Stimulated activated CD4-positive, alpha-beta T cell treated with anti-CD3 and anti-CD28 coated beads, Interleukin-2, amount 100 ng/mL, for 24 hours (primary cell): Measurements from ENCODE around the gene CNTNAP5.

Source experiments
- DNase-seq, 2 donors: peaks; one replicate each; pipeline ENCODE4 v3.0.0-alpha.2; 2020

The CNTNAP5 gene

DNA sequence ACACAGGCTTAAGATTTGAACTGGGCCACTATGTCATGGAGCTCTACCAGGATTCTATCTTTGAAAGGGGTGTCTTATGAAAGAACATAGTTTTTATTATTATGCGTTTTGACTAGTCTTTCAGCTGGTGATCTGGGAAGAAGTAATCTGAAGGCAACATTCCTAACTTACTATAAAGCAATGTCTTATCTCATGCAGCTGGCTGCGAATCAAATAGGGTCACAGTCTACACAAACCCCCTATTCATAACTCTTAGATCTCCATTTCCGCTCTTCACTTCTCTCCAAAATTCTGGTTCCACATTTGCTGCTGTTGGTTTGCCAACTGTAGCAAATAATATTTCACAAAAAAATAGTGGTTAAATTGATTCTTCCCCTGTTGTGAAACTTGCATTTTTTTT lies 813.3 kb downstream of the CNTNAP5 start:
- DNase-seq: no peak

DNA sequence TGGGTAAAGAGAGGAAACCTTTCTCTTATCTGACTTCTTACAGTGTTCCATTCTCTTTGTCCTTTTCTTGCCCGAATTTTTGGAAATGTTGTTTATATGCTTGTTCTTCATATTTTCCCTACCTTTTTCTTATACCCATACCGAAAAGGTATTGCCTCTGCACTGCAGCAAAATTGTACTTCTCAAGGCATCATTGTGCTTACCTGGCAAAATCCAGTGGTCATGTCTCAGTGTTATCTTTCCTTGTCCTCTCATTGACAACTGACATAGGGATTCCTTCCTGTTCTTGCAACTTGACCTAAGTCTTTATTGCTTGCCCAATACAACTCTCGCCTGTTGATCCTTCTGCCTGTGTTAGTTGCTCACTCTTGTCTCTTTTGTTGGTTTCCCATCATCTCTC lies 842.2 kb downstream of the CNTNAP5 start:
- no peak for DNase-seq

DNA sequence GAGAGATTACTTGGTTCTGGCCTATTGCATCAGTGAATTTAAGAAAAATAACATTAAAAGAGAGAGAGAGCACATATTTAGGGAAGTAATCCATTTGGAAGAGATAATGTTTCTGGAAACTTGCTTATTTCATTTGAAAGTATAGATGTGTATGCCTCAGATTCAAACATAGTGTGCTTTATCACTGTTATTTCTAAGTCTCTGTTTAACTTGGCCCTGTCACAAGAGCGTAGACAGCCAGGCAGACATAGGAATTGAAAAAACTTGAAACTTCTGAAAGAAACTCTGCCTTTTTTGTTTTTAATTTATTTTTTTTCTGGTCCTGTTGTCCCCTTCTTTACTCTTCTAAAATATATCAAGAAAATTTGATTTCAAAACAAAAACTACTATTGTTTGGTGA lies 849.1 kb downstream of the CNTNAP5 start:
- DNase-seq: no peak

DNA sequence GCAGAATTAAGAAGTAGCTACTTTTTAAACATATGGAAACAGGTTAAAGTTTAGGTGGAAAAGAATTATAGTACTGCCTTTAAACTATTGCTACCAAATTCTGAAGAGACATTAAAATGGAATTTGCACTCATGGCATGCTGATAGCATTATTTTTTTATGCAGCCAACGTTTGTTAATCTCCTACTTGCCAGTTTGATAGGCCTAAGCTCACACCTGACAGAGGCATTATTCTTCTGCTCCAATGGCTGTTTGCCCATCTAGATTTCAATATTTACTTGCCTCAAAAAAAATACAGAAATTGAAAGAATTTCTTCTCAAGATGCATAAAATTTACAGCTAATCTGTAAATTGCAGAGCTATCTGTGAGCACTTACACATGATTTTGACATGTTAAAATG lies 849.6 kb downstream of the CNTNAP5 start:
- DNase-seq: no peak

DNA sequence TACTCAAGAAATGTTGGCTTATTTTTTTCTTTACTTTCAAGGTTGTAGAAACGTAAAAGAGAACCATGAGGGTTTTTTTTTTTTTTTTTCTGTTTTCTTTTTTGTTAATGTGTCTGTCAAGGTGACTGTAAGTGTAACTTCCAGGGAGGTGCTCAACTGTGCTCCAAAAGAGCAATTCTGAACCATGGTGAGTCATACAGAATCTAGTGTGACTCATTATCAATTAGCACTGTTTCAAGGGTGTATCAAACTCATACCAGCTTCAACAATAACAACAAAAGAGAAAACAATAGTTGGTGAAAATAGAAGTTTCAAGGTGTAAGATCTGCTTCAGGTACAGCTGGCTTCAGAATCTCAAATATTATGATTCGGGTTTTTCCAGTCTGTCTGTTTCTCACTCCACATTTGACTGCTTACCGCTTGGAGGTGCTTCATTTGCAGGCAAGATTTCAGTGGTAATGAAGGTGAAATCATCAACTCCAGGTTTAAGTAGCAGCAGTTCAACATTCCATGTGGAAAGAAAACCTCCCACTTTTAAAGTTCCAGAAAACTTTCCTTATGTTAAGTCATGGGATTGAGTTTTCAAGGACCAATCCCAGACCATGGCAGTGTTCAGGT lies 850.6 kb downstream of the CNTNAP5 start:
- no peak for DNase-seq

DNA sequence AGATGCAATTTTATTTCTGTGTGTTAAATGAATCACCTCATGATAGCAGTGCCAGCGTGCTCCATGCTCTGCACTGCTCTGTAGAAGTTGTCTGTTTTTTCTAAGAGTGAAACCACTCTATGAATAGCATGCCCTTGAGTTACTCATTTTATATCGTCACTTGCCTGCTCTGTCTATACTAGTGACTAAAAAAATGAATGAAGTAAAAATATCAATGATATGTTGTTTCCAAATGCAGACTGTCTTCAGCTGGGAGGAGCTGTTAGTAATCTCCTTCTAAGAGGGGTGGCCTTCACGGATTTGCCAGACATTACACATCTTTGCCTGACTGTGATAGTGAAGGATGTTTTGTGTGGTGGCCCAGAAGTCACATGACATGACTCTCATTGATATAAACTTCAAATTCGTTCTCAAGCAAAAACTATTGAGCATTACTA lies 852.1 kb downstream of the CNTNAP5 start:
- DNase-seq: no peak

DNA sequence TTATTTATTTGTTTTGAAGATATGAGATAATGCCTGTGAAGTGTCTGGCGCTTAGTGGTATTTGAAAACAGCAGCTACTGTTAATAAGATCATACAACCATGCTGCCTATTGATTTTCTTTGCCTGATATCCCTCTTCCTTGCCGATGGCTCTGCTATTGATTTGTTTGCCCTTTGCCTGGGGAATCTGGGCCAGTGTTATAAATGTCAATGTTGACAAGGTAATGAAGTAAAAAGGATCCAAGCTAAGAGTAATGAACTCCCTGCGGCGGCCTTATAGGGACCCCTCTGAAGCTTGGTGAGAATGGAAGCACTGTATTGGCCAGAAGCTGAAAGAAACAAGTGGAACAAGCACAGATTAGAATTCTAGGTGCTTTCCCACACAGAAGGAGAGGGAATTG lies 854.6 kb downstream of the CNTNAP5 start:
- DNase-seq: no peak

DNA sequence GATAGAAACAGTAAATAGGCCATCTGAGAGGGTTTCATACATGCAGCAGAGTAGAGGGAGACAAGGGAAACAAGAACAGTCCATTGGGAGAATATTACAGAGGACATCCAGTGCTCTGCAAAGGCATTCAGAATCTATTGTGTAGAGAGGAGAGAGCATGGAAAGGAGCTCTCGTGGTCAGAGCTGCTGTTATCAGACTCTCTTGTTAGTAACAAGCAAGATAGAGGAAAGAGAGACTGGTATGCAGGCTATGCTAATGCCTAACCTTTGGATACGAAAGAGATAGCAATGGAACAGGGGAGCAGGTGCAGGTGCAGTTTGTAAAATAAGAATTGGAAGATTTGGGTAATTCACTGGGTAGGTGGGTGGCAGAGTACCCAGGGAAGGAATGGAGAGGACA lies 855.9 kb downstream of the CNTNAP5 start:
- DNase-seq: no peak

DNA sequence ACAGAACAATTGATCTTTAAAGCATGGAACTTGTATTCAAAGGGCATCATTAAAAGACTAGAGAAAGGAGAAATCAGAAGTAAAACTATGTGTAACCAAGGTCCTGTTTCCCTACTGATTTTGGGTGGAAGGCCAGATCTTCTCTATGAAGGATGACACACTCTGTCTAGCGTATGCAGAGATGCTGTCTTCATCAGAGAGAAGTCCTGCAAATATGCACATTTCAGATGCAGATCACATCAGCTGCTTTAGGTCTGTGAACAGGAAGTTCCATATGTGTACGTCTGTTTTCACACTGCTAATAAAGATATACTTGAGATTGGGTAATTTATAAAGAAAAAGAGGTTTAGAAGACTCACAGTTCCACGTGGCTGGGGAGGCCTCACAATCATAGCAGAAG lies 857.3 kb downstream of the CNTNAP5 start:
- no peak for DNase-seq

DNA sequence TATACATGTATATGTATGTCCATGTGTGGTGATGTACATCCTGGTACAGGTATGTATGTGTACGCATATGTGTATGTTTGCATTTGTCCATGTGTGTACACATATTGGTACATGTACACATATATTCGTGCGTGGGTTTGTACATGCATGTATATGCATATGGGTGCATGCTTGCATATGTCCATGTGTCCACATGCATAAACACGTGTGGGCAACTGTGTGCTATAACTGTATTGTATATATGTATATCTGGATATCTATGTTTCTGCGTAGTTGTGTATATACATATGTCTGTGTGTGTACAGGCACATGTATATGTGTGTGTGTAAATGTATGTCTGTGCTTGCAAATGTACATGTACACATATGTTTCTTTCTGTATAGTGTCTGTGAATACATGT lies 858.5 kb downstream of the CNTNAP5 start:
- DNase-seq: no peak

DNA sequence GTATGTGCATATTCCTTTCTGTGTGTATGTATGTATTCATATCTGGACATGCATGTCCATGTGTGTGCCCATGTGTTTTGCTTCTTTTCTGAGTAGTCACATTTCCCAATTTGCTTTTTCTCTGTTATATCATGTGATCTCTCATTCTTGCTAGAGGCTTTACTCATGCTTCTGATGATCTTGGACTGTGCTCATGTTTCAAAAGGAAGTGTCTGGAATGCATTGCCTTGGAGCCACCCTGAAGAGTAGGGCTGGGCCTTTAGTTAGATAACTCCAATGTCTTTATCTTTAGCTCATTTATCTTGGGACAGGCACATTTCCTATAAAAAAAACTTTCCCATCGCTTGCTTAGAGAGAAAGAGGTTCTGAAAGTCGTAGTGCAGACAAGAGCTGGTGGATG lies 859.2 kb downstream of the CNTNAP5 start:
- DNase-seq: no peak

DNA sequence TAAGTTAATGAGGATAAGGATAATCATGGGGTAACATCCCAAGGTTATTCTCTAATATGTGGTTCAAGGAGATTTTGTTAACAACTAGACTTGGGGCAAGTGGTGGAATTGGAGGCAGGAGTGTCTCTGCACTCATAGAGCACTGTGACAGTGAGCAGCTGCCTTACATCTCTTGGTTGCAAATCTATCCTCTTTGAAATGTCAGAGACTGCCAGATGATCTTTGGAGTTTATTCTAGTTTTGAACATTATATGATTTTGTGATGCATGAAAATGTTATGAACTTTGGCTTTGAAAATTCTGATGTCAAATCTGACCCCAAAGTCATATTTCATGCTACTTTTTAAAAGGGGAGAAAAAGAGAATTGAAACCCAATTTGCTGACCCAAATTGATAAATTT lies 861.1 kb downstream of the CNTNAP5 start:
- no peak for DNase-seq

DNA sequence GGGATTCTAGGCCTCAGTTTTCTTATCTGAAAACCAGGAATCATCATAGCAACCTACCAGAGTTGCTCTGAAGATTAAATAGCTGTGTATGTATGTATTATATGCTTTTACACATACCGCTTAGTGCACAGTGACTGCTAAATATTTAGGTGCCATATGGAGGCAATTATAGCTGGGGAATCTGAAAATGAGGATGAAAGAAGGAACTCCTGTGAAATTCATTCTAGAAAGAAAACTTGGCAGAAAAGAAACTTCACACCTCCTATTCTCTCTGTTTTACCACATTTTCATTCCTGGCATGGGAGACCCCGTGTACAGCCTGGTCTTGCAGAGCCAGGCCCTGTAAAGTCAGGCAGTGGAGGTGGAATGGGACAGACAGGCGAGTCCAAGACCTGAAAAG lies 862.4 kb downstream of the CNTNAP5 start:
- no peak for DNase-seq

DNA sequence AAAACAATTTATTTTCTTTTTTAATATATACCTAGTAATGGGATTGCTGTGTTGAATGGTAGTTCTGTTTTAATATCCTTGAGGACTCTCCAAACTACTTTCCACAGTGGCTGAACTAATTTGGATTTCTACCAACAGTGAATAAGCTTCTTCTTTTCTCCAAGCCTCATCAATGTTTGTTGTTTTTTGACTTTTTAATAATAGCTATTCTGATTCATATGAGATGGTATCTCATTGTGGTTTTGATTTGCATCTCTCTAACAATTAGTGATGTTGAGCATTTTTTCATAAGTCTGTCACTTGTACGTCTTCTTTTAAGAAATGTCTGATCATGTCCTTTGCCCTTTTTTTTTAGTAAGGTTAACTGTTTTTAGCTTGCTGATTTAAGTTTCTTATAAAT lies 863.3 kb downstream of the CNTNAP5 start:
- no peak for DNase-seq

DNA sequence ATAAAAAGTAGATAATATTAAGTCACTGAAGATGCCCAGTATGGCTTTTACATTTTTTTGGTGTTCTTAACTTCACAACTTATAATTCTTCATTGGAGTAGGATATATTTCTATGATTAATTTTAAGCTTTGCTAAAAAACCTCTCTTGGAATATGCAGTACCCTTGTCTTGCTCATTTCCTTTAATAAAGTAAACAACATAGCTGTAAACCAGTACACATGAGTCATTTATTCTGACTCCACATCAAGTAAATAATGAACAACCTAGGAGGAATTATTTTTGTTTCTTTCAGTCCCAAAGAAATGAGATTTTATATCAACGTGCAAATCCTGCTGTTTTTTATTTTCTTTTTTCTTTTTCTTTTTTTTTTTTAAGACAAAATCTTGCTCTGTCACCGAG lies 869.1 kb downstream of the CNTNAP5 start:
- no peak for DNase-seq

DNA sequence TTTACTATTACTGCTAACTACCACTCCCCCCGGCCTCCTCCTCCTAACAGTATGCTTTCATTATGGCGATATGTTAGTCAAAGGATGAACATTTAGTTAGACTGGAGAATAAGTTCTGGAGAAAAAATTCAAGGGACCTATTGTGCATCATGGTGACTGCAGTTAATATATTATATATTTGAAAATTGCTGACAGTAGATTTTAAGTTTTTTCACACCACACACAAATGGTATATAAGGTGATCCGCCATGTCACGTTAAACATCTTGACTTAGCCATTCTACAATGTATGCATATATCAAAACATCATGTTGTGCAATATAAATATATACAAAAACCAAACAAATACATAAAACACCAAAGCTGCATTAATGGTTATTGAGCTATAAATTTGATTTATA lies 873.7 kb downstream of the CNTNAP5 start:
- no peak for DNase-seq

DNA sequence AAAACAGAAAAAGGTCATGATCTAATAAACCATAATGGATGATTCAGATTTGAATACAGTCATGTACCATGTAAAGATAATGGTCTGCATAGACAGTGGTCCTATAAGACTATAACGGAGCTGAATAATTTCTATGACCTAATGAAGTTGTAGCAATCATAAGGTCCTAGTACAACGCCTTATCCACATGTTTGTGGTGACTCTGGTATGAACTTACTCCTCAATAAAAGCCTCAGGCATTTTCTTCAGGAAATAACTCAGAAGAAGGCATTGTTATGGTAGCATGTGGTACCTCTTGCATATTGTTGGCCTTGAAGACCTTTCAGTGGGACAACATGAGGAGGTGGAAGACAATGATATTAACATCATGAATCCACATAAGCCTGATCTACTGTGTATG lies 883.3 kb downstream of the CNTNAP5 start:
- DNase-seq: no peak

DNA sequence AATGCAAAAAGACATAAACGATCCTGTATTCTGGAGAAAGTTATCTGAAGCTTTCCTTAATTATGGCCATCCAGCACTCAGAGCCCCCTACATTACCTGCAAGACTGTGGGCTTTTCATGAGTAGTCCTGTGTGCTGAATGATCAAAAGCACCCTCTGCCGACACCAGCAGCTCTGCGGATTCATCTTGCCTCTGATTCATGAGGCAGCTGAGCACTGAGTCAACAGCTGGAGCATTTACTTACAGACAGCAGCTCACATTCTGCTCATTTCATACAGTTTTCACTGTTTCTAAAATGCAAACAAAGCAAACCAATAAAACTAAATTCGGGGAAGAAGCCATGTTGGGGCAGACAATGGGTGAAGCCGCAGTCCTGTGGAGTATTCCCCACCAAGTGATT lies 886.5 kb downstream of the CNTNAP5 start:
- DNase-seq: no peak

DNA sequence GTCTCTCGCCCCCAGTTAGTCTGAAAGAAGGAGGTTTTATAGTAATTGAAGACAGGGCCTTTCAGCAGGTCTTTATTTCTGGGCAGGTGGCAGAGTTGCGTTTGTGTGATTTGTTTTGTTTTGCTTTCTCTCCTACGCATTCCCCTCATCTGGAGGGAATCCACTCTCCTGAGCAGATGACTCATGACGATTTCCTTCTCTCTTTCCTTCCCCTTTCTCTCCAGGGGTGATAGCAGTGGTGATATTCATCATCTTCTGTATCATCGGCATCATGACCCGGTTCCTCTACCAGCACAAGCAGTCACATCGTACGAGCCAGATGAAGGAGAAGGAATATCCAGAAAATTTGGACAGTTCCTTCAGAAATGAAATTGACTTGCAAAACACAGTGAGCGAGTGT lies 888.8 kb downstream of the CNTNAP5 start:
- no peak for DNase-seq

DNA sequence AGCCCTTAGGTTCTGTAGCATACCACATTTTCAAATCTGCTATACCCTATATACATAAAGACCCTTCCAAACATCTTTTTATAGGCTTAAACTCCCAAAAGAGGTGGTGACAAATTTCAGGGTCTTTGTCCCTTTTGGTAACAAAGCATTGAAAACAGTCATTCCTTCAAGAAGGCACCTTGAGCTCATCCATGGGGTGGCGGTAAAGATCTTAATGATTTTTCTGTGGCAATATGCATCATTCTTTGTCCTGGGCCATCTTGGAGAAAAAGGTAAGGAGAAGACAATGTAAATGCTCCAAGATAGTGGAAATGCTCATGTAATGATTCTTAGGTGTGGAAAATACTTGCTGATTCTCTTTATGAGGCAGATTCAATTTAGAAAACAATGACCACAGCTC lies 890.5 kb downstream of the CNTNAP5 start:
- DNase-seq: no peak

DNA sequence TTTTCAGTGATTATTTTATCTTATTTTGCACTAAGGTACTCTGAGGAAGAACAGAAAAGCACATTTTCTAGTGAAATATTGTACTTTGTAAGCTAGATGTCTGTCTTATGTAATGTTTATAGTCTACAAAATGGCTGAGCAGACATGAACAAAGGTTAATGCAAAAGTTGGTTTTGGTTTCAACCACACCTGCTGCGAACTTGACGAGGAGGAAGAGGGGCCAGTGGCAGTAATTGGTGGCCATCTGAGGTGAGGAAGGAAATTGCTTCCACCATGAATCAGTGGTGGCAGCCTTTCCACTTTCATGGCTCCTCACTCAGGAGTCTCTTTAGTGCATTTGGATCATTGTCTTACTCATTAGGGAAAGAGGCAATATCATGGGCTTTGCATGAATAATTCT lies 894.2 kb downstream of the CNTNAP5 start:
- no peak for DNase-seq

DNA sequence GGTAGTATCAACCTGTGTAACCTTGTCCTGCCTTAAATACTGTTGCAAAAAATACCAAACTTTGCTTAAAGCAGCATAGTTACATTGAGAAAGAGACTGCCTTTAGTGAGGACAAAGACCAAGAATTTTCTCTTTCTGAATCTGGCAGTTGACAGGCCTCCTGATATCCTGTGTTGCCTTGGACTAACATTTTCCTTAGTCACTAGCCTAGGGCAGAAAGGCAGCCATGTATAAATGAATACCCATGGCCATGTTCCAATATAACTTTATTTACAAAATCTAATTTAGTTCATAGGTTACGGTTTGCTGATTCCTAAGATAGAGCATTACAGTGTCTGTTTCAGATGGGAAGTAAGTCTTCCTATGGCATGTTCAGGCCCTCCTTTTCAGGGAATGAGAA lies 895.4 kb downstream of the CNTNAP5 start:
- no peak for DNase-seq

DNA sequence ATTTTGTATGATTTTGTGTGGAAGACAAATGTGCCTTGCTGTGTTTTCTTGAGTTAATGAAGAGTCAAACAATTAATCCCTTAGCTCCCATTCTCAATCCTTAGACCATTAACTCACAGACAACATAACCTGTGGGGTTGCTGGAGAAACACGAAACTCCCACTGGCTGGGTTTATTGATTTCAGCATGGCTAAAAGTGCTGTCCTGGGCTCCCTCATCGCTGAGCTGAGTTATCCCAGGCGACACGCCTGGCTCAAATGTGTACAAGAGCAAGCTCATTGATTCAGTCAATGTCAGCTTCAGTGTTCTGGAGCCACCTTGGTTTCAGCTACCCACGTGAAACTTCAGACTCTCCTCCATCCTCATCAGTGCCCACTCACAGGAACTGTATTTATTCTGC lies 896.1 kb downstream of the CNTNAP5 start:
- DNase-seq: no peak

DNA sequence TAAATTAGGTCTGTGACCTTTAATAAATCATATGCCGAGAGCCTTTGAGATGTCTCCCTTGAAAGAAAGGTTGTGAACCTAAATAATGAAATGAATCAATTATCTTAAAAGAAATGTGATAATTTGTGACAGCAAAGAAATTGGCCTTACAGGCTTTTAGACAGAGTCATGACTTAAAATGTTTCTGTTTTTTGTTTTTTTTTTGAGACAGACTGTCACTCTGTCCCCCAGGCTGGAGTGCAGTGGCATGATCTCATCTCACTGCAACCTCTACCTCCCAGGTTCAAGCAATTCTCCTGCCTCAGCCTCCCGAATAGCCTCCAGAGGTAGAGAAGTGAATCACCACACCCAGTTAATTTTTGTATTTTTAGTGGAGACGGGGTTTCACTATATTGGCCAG lies 898.0 kb downstream of the CNTNAP5 start:
- no peak for DNase-seq

DNA sequence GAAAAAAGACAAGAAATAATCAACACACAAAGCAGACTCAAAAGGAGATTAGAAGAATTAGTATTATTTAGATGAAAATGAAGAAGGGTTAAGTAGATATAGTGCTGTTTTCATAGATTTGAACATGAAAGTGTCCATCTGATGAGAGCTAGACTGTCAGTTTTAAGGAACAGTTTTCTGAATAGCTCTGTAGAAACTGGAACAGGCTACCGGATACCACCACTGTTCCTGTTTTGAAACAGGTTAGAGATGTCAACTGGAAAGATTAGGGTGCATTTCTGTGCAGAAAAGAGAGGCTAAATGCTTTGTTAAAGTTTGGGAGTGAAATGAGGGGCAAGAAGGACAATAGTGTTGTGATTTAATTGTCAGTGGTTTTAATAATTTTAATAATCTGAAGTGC lies 908.8 kb downstream of the CNTNAP5 start:
- no peak for DNase-seq

DNA sequence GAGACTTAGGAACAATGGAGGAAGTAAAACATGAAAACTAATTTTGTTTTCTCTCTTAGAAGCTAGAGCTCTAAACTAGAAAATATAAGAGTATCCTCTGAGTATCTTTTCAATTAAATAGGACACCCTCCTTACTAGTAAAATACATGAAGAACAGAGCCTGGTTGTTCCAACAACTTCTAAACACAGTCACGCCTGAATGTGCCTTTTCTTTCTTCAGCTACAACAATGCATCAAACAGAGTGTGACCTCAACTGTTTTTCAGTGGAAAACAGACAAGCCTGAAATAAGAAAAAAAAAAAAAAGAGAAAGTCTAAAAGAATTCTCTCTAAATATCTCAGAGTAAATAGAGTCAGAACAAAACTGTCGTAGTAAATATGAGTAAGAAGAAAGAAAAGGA lies 928.8 kb downstream of the CNTNAP5 start:
- no peak for DNase-seq
